GM12878 (cell line): ENCODE results near the gene PBOV1. TPM values are rescaled to one million over a fixed set of nuclear protein-coding genes. Genes with fewer than 3 reads are reported as not detected.

Experiments
- ATAC-seq: fragments of 200-7000 bp; cut with Tn5 transposase; 3 replicates; pipeline ENCODE4 v1.9.1; 2020; ENCODE audit warnings: mild to moderate bottlenecking, moderate library complexity
- Bru-seq: library from RNA; stranded (reverse); fragments of 400-500 nt; gene quantifications from one replicate; lab custom pipeline; 2021; lab: Mats Ljungman, UMichigan
- BruChase-seq, 2 experiments: library from RNA; stranded (reverse); fragments of 400-500 nt; gene quantifications; one replicate each; lab custom pipeline; 2021; lab: Mats Ljungman, UMichigan
- BruUV-seq: library from RNA; stranded (reverse); fragments of 400-500 nt; replicated peaks from 2 replicates; lab custom pipeline; 2021; lab: Mats Ljungman, UMichigan
- CTCF ChIA-PET: fragments of 300-600 bp; sonication (Branson Sonifier 250); formaldehyde crosslinking; extraction: SDS; loops from one replicate; lab custom pipeline; 2021; ENCODE audit warnings: inconsistent platforms; lab: Yijun Ruan, JAX
- POLR2A ChIA-PET: fragments of 350-600 bp; formaldehyde crosslinking; extraction: SDS; loops from one replicate; lab custom pipeline; 2021; ENCODE audit warnings: inconsistent platforms; lab: Charles Lee
- RAD21 ChIA-PET: fragments of 300-600 bp; sonication (Branson Sonifier 250); formaldehyde crosslinking; loops from one replicate; lab custom pipeline; 2023; ENCODE audit warnings: antibody characterized with exemption; ENCODE audit not compliant: unreplicated experiment; lab: Charles Lee
- SMC1A ChIA-PET: fragments of 300-600 bp; sonication (Branson Sonifier 250); formaldehyde crosslinking; loops from one replicate; lab custom pipeline; 2023; ENCODE audit not compliant: unreplicated experiment, uncharacterized antibody; lab: Charles Lee
- DNase-seq: peaks from one replicate; pipeline ENCODE4 v3.0.0-alpha.2; 2011; ENCODE audit warnings: low read depth, low spot score
- FAIRE-seq: peaks from 3 replicates; lab custom pipeline; 2011; peaks lifted over from hg19 to GRCh38; lab: Jason Lieb, UNC
- H2AFZ ChIP-seq: 2 replicates; pipeline ENCODE4 v1.6.0; 2011; ENCODE audit warnings: low read depth, low read length, control low read depth; ENCODE audit not compliant: control insufficient read depth
- H3K27ac ChIP-seq: 2 replicates; pipeline ENCODE4 v1.5.1; 2011; ENCODE audit warnings: control low read depth; ENCODE audit not compliant: control insufficient read depth, insufficient read depth
- H3K27me3 ChIP-seq, 2 experiments: replicated peaks in 1 of 2; 2 replicates each; pipeline versions ENCODE4 v1.6.0 to v1.6.1; 2011; ENCODE audit warnings: low read length in 1 of 2; ENCODE audit not compliant: control insufficient read depth in 2 of 2, insufficient read depth in 2 of 2
- H3K36me3 ChIP-seq, 2 experiments: 2 replicates each; pipeline ENCODE4 v1.5.1; 2011; ENCODE audit warnings: low read length in 1 of 2; ENCODE audit not compliant: control insufficient read depth in 2 of 2, insufficient read depth in 2 of 2
- H3K4me1 ChIP-seq: 2 replicates; pipeline ENCODE4 v1.6.1; 2011; ENCODE audit warnings: mild to moderate bottlenecking, low read length, moderate library complexity, mixed read lengths; ENCODE audit not compliant: control insufficient read depth, insufficient read depth
- H3K4me2 ChIP-seq: 2 replicates; pipeline ENCODE4 v1.6.0; 2011; ENCODE audit warnings: control low read depth; ENCODE audit not compliant: control insufficient read depth, insufficient read depth
- H3K4me3 ChIP-seq: fragments of 200-600 bp; sonication (generic); 2 replicates; pipeline ENCODE4 v1.5.1; 2016
- H3K79me2 ChIP-seq: 2 replicates; pipeline ENCODE4 v1.6.0; 2011; ENCODE audit warnings: low read length; ENCODE audit not compliant: control insufficient read depth, insufficient read depth
- H3K9ac ChIP-seq: 2 replicates; pipeline ENCODE4 v1.8.0; 2011; ENCODE audit warnings: low read length, control low read depth, mixed read lengths; ENCODE audit not compliant: control insufficient read depth, insufficient read depth
- H3K9me3 ChIP-seq: replicated peaks from 3 replicates; pipeline ENCODE4 v1.5.1; 2011; ENCODE audit warnings: mild to moderate bottlenecking, low read length; ENCODE audit not compliant: control insufficient read depth, insufficient read depth
- H4K20me1 ChIP-seq: 2 replicates; pipeline ENCODE4 v1.6.0; 2011; ENCODE audit not compliant: control insufficient read depth, insufficient read depth
- CBFB ChIP-seq: IDR thresholded peaks from 2 replicates; pipeline ENCODE4 v1.6.1; 2016; ENCODE audit warnings: antibody characterized with exemption, low read depth
- CEBPZ ChIP-seq: fragments of 150-350 bp; IDR thresholded peaks from 2 replicates; pipeline ENCODE4 v1.6.1; 2016; ENCODE audit warnings: low read depth, low read length
- ETV6 ChIP-seq, 2 experiments: fragments of 450-650 bp in 1 of 2; IDR thresholded peaks in 1 of 2; conservative IDR thresholded peaks in 1 of 2; 2 replicates each; pipeline ENCODE4 v1.6.1; 2014; ENCODE audit warnings: antibody characterized with exemption in 1 of 2, borderline replicate concordance in 1 of 2, low read depth in 1 of 2, mild to moderate bottlenecking in 1 of 2, moderate library complexity in 1 of 2
- MXI1 ChIP-seq: fragments of 150-350 bp; IDR thresholded peaks from 2 replicates; pipeline ENCODE4 v1.6.1; 2011; ENCODE audit warnings: low read depth, mild to moderate bottlenecking, inconsistent platforms, low read length, improper control_type of control experiment
- NR2C2 ChIP-seq: IDR thresholded peaks from 2 replicates; pipeline ENCODE4 v1.6.1; 2011; ENCODE audit warnings: borderline replicate concordance, low read depth; ENCODE audit not compliant: control insufficient read depth, insufficient read length
- PKNOX1 ChIP-seq: fragments of 450-650 bp; IDR thresholded peaks from 2 replicates; pipeline ENCODE4 v1.6.1; 2016; ENCODE audit warnings: mild to moderate bottlenecking
- RELB ChIP-seq: fragments of 450-650 bp; IDR thresholded peaks from 2 replicates; pipeline ENCODE4 v1.6.1; 2017; ENCODE audit warnings: low read depth, mild to moderate bottlenecking, moderate library complexity
- REST ChIP-seq: IDR thresholded peaks from 2 replicates; pipeline ENCODE4 v1.6.1; 2012; ENCODE audit warnings: mild to moderate bottlenecking, low read depth, low read length
- SIN3A ChIP-seq: IDR thresholded peaks from 2 replicates; pipeline ENCODE4 v1.6.1; 2012; ENCODE audit warnings: low read depth, low read length, improper control_type of control experiment
- SREBF2 ChIP-seq: IDR thresholded peaks from 2 replicates; pipeline ENCODE4 v1.6.1; 2012; ENCODE audit warnings: mild to moderate bottlenecking, low read length
- TCF12 ChIP-seq: IDR thresholded peaks from 2 replicates; pipeline ENCODE4 v1.6.1; 2011; ENCODE audit warnings: low read depth, mild to moderate bottlenecking, low read length
- WGBS: methylation state at CpG from one replicate; pipeline ENCODE4 v1.1.6; 2016; ENCODE audit warnings: low lambda C conversion rate; ENCODE audit not compliant: insufficient replicate concordance, insufficient coverage; ENCODE audit errors: missing lambda C conversion rate; 5-methylcytosine and 5-hydroxymethylcytosine counted together
- in situ Hi-C: fragments of 300-500 bp; cut with MboI; formaldehyde crosslinking; loops from 9 replicates; pipeline ENCODE4 v1.14.3; 2018; ENCODE audit warnings: mixed read lengths
- intact Hi-C: fragments of 100-400 bp; cut with micrococcal nuclease; formaldehyde crosslinking; loops from one replicate; pipeline ENCODE4 v1.14.2; 2022; ENCODE audit not compliant: unreplicated experiment
- long read RNA-seq, 2 experiments: library from polyadenylated mRNA; unstranded; transcript quantifications; one replicate each; pipeline ENCODE4 v2.0.0, GENCODE V29; 2019 to 2020
- polyA minus RNA-seq, 3 experiments: library from RNA; depleted of rRNA, polyadenylated mRNA; stranded (reverse); fragments of >200 nt; gene quantifications; 2 replicates each; pipeline ENCODE4 v1.2.3, GENCODE V29; 2011
- polyA plus RNA-seq, 11 experiments: library from polyadenylated mRNA; depleted of rRNA in 4 of 11; unstranded in 6 of 11; stranded (reverse) in 5 of 11; fragments of >200 nt; fragmentation: Nextera tagmentation in 4 of 11; fragmentation: Illumina TruSeq in 1 of 11; extraction: Ambion mirVana in 4 of 11; extraction: Trizol in 1 of 11; gene quantifications; 1 replicate in 1 of 11; 2 replicates in 10 of 11; pipeline versions ENCODE4 v1.2.1 to v1.2.3, GENCODE V29; 2011 to 2016; ENCODE audit warnings: inconsistent platforms in 2 of 11, missing spikeins in 2 of 11, low read depth in 1 of 11
- total RNA-seq, 4 experiments: library from RNA; depleted of rRNA in 3 of 4; stranded (reverse); fragments of >200 nt in 3 of 4; fragmentation: Illumina TruSeq in 1 of 4; extraction: Trizol in 1 of 4; gene quantifications; 2 replicates each; pipeline versions ENCODE4 v1.2.1 to v1.2.3, GENCODE V29; 2013 to 2021

The PBOV1 gene
- not detected in 2 replicates for total RNA-seq (2013; cell fraction: nucleolus; rRNA removed)
- total RNA-seq (2014; rRNA removed): not detected in 2 replicates
- not detected in 2 replicates for total RNA-seq (2014; rRNA removed; fragmentation: Illumina TruSeq; extraction: Trizol)
- total RNA-seq (2021): not detected in 2 replicates
- not detected for polyA plus RNA-seq (2011; ENCODE audit: low read depth)
- polyA plus RNA-seq (2011; rRNA removed): not detected in 2 replicates
- polyA plus RNA-seq (2011; cell fraction: cytosol; rRNA removed): not detected in 2 replicates
- not detected in 2 replicates for polyA plus RNA-seq (2011; cell fraction: nucleus; rRNA removed)
- polyA plus RNA-seq (2012): not detected in 2 replicates
- polyA plus RNA-seq (2014; fragmentation: Illumina TruSeq; extraction: Trizol): not detected in 2 replicates
- polyA plus RNA-seq (2014; fragmentation: Nextera tagmentation; extraction: Ambion mirVana): not detected
- not detected in 2 replicates for polyA plus RNA-seq (2014; rRNA removed)
- polyA plus RNA-seq (2016; fragmentation: Nextera tagmentation; extraction: Ambion mirVana): not detected
- polyA minus RNA-seq (2011; rRNA and poly(A)+ RNA removed): not detected in 2 replicates
- not detected in 2 replicates for polyA minus RNA-seq (2011; cell fraction: cytosol; rRNA and poly(A)+ RNA removed)
- polyA minus RNA-seq (2011; cell fraction: nucleus; rRNA and poly(A)+ RNA removed): not detected in 2 replicates
- not detected for Bru-seq, nascent RNA
- BruChase-seq, experiment 1, labeled RNA remaining after a 6-hour chase: not detected
- not detected for BruChase-seq, experiment 2, labeled RNA remaining after a 2-hour chase
- long read RNA-seq, experiment 1: 0 reads
- long read RNA-seq, experiment 2: 0 reads

GRCh38 chr6:138218449-138218848, at the start of gene PBOV1:
Gene PBOV1 (minus strand): TSS chr6:138218491. CDS start chr6:138218395, 96 bp downstream.
- in situ Hi-C loops: no loop called here
- Histone ChIP-seq H3K4me1 (no peaks in the 10 kb centered on the region), H2AFZ (no peak within 1 kb of the TSS)
- TF ChIP-seq PKNOX1: no peak
- TF ChIP-seq ETV6 (conservative IDR thresholded peaks at IDR 0.05 in 1 of 2, IDR thresholded peaks at IDR 0.05 in 1 of 2; ENCODE audit: borderline replicate concordance in 1 of 2, low read depth in 1 of 2): no peak
- no peak for TF ChIP-seq SREBF2
- no peak for TF ChIP-seq CBFB
- no peak for TF ChIP-seq NR2C2
- no peak for TF ChIP-seq SIN3A
- TF ChIP-seq REST: no peak
- TF ChIP-seq CEBPZ: no peak
- no peak for TF ChIP-seq MXI1
- no peak for TF ChIP-seq RELB
- TF ChIP-seq TCF12: no peak

More at GRCh38 chr6:138218449-138218848, at the start of gene PBOV1:
- Histone ChIP-seq H3K4me3 (no peak within 1 kb of the TSS), H3K9me3 (no peaks in the 10 kb centered on the region), H3K4me2 (no peak within 1 kb of the TSS), H4K20me1 (no peaks in the 10 kb centered on the region), H3K9ac (no peak within 1 kb of the TSS), H3K79me2 (no peaks in the 10 kb centered on the region), H3K27ac (no peak within 1 kb of the TSS), H3K36me3 (no peaks in the 10 kb centered on the region), H3K27me3 (no peaks in the 10 kb centered on the region; a peak in 1 of 4 replicates)
- DNase-seq: no peak
- ChIA-PET RAD21 (no interaction called here), SMC1A (no interaction called here), POLR2A (no interaction called here), CTCF (interaction anchor here (0.6 kb wide), 1 partner anchor 562 kb away, joined by 3 read pairs; no protein-coding TSS in a partner anchor)
- WGBS: 0% methylated on average over 2 of the region's 2 CpGs
- no TSS peak for BruUV-seq
- ATAC-seq: no peak
- no peak for FAIRE-seq
- intact Hi-C loops: no loop called here
